Breast epithelium (tissue), 3 donors: ENCODE results near the gene STAT3.

Experiments used
- POLR2AphosphoS5 ChIP-seq, 3 donors: sonication (generic); formaldehyde crosslinking; IDR thresholded peaks; one replicate each; pipeline ENCODE4 v1.6.1; 2017; ENCODE audit warnings: antibody characterized with exemption in 3 of 3
- TF ChIP-seq, protein P1 (sequence below), 3 donors: fragments of 450-650 bp; IDR thresholded peaks; one replicate each; pipeline ENCODE4 v1.5.1; 2016 to 2017; ENCODE audit warnings: antibody characterized with exemption in 3 of 3, mild to moderate bottlenecking in 3 of 3, moderate library complexity in 3 of 3

DNA sequence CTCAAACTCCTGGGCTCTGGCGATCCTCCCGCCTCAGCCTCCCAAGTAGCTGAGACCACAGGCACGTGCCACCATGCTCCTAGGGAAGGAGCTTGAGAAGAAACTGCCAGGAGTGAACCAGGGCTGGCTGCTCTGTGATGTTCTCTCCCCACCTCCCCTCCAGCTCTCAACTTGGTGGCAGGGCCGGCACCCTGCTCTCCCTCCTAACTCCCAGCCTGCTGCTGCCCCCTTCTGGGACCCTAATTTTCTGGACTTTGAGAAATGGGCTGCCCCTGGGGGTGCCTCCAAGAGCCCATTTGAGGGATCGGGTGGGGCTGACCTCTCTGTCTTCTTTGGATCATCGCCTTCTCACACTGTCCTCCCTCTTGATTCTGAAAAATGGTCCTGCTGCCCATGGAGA is 14.9 kb upstream of the STAT3 start:
- TF ChIP-seq, protein P1, sequence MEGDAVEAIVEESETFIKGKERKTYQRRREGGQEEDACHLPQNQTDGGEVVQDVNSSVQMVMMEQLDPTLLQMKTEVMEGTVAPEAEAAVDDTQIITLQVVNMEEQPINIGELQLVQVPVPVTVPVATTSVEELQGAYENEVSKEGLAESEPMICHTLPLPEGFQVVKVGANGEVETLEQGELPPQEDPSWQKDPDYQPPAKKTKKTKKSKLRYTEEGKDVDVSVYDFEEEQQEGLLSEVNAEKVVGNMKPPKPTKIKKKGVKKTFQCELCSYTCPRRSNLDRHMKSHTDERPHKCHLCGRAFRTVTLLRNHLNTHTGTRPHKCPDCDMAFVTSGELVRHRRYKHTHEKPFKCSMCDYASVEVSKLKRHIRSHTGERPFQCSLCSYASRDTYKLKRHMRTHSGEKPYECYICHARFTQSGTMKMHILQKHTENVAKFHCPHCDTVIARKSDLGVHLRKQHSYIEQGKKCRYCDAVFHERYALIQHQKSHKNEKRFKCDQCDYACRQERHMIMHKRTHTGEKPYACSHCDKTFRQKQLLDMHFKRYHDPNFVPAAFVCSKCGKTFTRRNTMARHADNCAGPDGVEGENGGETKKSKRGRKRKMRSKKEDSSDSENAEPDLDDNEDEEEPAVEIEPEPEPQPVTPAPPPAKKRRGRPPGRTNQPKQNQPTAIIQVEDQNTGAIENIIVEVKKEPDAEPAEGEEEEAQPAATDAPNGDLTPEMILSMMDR (IDR thresholded peaks at IDR 0.05) = no peak
- TF ChIP-seq POLR2AphosphoS5 (IDR thresholded peaks at IDR 0.05) = no peak
